NCI-H748 treated with DMSO at 0.1 percent for 48 hours (cell line): ENCODE measurements around the gene SVEP1.
"Not testable (repeated sequence)": the region's sequence is repeated elsewhere in the genome, so short reads cannot be mapped to it uniquely, and the experiment has no call there.

Experiments used
- DNase-seq: peaks from one replicate; lab custom pipeline; 2025; lab: John Stamatoyannopoulos, UW

Gene SVEP1

GRCh38 chr9:110358992-110359391, 220.5 kb downstream of the SVEP1 start:
- not testable (repeated sequence) for DNase-seq

GRCh38 chr9:110357505-110357904, 222.0 kb downstream of the SVEP1 start:
- no peak for DNase-seq

GRCh38 chr9:110356639-110357395, 222.7 kb downstream of the SVEP1 start:
- no peak for DNase-seq

GRCh38 chr9:110355911-110356310, 223.6 kb downstream of the SVEP1 start:
- no peak for DNase-seq

GRCh38 chr9:110351009-110351467, 228.5 kb downstream of the SVEP1 start:
- no peak for DNase-seq

- no peak for DNase-seq
These were observed 233.2 kb downstream of the SVEP1 start for GRCh38 chr9:110346325-110346724.

- DNase-seq: no peak
These were observed 234.7 kb downstream of the SVEP1 start for GRCh38 chr9:110344821-110345220.

- DNase-seq: no peak
These were observed 236.0 kb downstream of the SVEP1 start for GRCh38 chr9:110343551-110343950.

GRCh38 chr9:110340306-110340705, 239.2 kb downstream of the SVEP1 start:
- no peak for DNase-seq

GRCh38 chr9:110338143-110338542, 241.4 kb downstream of the SVEP1 start:
- DNase-seq: no peak

- no peak for DNase-seq
These were observed 241.8 kb downstream of the SVEP1 start, which contains the start of gene TXNDC8 for GRCh38 chr9:110337727-110338126. TXNDC8 (minus strand) TSS chr9:110337863.

- DNase-seq: no peak
These were observed 243.2 kb downstream of the SVEP1 start for GRCh38 chr9:110336363-110336762.

- DNase-seq: no peak
These were observed 244.7 kb downstream of the SVEP1 start for GRCh38 chr9:110334871-110335270.

GRCh38 chr9:110334183-110334582, 245.4 kb downstream of the SVEP1 start:
- DNase-seq: no peak

- DNase-seq: no peak
These were observed 246.8 kb downstream of the SVEP1 start for GRCh38 chr9:110332766-110333165.

- no peak for DNase-seq
These were observed 248.9 kb downstream of the SVEP1 start for GRCh38 chr9:110330484-110331105.

- no peak for DNase-seq
These were observed 249.8 kb downstream of the SVEP1 start for GRCh38 chr9:110329639-110330230.

GRCh38 chr9:110328763-110329162, 250.8 kb downstream of the SVEP1 start:
- DNase-seq: no peak

GRCh38 chr9:110327716-110328115, 251.8 kb downstream of the SVEP1 start:
- no peak for DNase-seq

GRCh38 chr9:110323818-110324217, 255.7 kb downstream of the SVEP1 start:
- no peak for DNase-seq

GRCh38 chr9:110320651-110321445, 258.7 kb downstream of the SVEP1 start:
- DNase-seq: no peak

GRCh38 chr9:110319781-110320492, 259.6 kb downstream of the SVEP1 start:
- no peak for DNase-seq
